ENCODE data around the gene CAPG. TPM values are rescaled to one million over a fixed set of nuclear protein-coding genes. Genes with fewer than 3 reads are reported as not detected.

CAPG gene
- total RNA-seq, 2 donors from 2014 or later: 80.7 to 96.1 TPM

- Histone ChIP-seq H3K4me1 (replicated peaks) (no peaks in the 10 kb centered on the region), H3K4me3 (peak overlapping the region; percentile 54 to 73), H3K9me3 (no peaks in the 10 kb centered on the region), H3K27ac (peak overlapping the region; percentile 76 to 79), H3K36me3 (peaks cover 0 to 4% of the 10 kb centered on the region in 2 donors), H3K27me3 (replicated peaks; ENCODE audit: insufficient read depth) (no peaks in the 10 kb centered on the region)
- TF ChIP-seq POLR2AphosphoS5 (IDR thresholded peaks at IDR 0.05): no peak
- no peak for TF ChIP-seq CTCF (IDR thresholded peaks at IDR 0.05)
- no peak for TF ChIP-seq POLR2A (IDR thresholded peaks at IDR 0.05)
- intact Hi-C loops (cut with DNase I): no loop called here
- WGBS: 4% methylated on average over 10 of the region's 10 CpGs
- DNase-seq (ENCODE audit: low spot score): no peak
Observed at GRCh38 chr2:85355073-85355410, 55.1 kb downstream of the CAPG start.

- Histone ChIP-seq H3K27me3 (replicated peaks; ENCODE audit: insufficient read depth) (no peaks in the 10 kb centered on the region), H3K36me3 (peaks cover 0 to 4% of the 10 kb centered on the region in 2 donors), H3K9me3 (no peaks in the 10 kb centered on the region), H3K4me1 (replicated peaks) (no peaks in the 10 kb centered on the region), H3K4me3 (peak within 1 kb of the TSS; percentile 54 to 73), H3K27ac (peak within 1 kb of the TSS; percentile 76 to 79)
- WGBS: under 1% methylated on average over 42 of the region's 42 CpGs
- intact Hi-C loops (cut with DNase I): loop anchor here (1.0 kb wide), 1 partner anchor 26 kb away; no protein-coding TSS in a partner anchor
- TF ChIP-seq POLR2A (IDR thresholded peaks at IDR 0.05) (peak; percentile 95), POLR2AphosphoS5 (IDR thresholded peaks at IDR 0.05) (peak; percentile 99), CTCF (IDR thresholded peaks at IDR 0.05) (peak in 2 of 4 experiments; percentile 42 to 49)
- DNase-seq (ENCODE audit: low spot score): peak; percentile 99
Observed at GRCh38 chr2:85354286-85355072, 55.7 kb downstream of the CAPG start, which contains the start of the genes ELMOD3 and RETSAT. TSS of gene ELMOD3 (plus strand) at chr2:85354769. CDS start at chr2:85357199, 2,430 bp downstream. TSS of gene RETSAT (minus strand) at chr2:85354528. CDS start at chr2:85354507, 21 bp downstream.

- WGBS: 8% methylated on average over 16 of the region's 16 CpGs
- intact Hi-C loops (cut with DNase I): loop anchor here (1.0 kb wide), 1 partner anchor 26 kb away; no protein-coding TSS in a partner anchor
- no peaks in the 10 kb centered on the region for H3K4me1 ChIP-seq (replicated peaks)
- peak; percentile 32 for DNase-seq (ENCODE audit: low spot score)
- H3K9me3 ChIP-seq: no peaks in the 10 kb centered on the region
- TF ChIP-seq POLR2AphosphoS5 (IDR thresholded peaks at IDR 0.05) (no peak), POLR2A (IDR thresholded peaks at IDR 0.05) (no peak), CTCF (IDR thresholded peaks at IDR 0.05) (no peak)
- peak overlapping the region; percentile 54 to 73 for H3K4me3 ChIP-seq
- peaks cover 0 to 4% of the 10 kb centered on the region in 2 donors for H3K36me3 ChIP-seq
- H3K27ac ChIP-seq: peak overlapping the region; percentile 76 to 79
- no peaks in the 10 kb centered on the region for H3K27me3 ChIP-seq (replicated peaks; ENCODE audit: insufficient read depth)
Observed at GRCh38 chr2:85353876-85354285, 56.3 kb downstream of the CAPG start.

GRCh38 chr2:85347599-85347998, 62.6 kb downstream of the CAPG start:
- WGBS: 82% methylated on average over 3 of the region's 3 CpGs
- H3K36me3 ChIP-seq: peaks cover 4 to 6% of the 10 kb centered on the region in 2 donors

More at GRCh38 chr2:85347599-85347998, 62.6 kb downstream of the CAPG start:
- no peak for DNase-seq (ENCODE audit: low spot score)
- no peak overlapping the region for H3K27ac ChIP-seq
- no peaks in the 10 kb centered on the region for H3K9me3 ChIP-seq
- no peaks in the 10 kb centered on the region for H3K4me1 ChIP-seq (replicated peaks)
- no peak overlapping the region for H3K4me3 ChIP-seq
- H3K27me3 ChIP-seq (replicated peaks; ENCODE audit: insufficient read depth): no peaks in the 10 kb centered on the region
- intact Hi-C loops (cut with DNase I): no loop called here
- TF ChIP-seq POLR2A (IDR thresholded peaks at IDR 0.05) (no peak), CTCF (IDR thresholded peaks at IDR 0.05) (no peak), POLR2AphosphoS5 (IDR thresholded peaks at IDR 0.05) (no peak)

Small RNAs within 50 kb of the gene (small RNA-seq; reads per million reads assigned to genes)
- gene AC062037.1 (0 reads per million in 2 donors), gene AC062037.2 (0 reads per million in 2 donors), gene RF00019 (0 reads per million in 2 donors), gene RN7SL113P (0 reads per million in 2 donors), gene RN7SL251P (0 reads per million in 2 donors)

Other genes starting within 250 kb of the CAPG start
- 100 to 1,000 TPM; 140 to 165 TPM for gene TGOLN2, start 82.4 kb downstream of the CAPG start, total RNA-seq
- gene RETSAT, start 55.8 kb downstream of the CAPG start, total RNA-seq: 10 to 100 TPM; 51.1 to 72.6 TPM
- 10 to 100 TPM; 31.6 to 32.1 TPM for gene ELMOD3, start 55.6 kb downstream of the CAPG start, total RNA-seq
- gene SH2D6, start 8.3 kb upstream of the CAPG start, total RNA-seq: 1 to 10 TPM in 1 of 2 donors, under 1 TPM in 1; 0.23 to 1.8 TPM
- 100 to 1,000 TPM; 103 to 134 TPM for gene MAT2A, start 128.8 kb upstream of the CAPG start, total RNA-seq
- 10 to 100 TPM; 17.8 to 52.7 TPM for gene GGCX, start 151.1 kb upstream of the CAPG start, total RNA-seq
- 100 to 1,000 TPM in 1 of 2 donors, 10 to 100 TPM in 1; 44.4 to 108 TPM for gene VAMP8, start 167.2 kb upstream of the CAPG start, total RNA-seq
- gene VAMP5, start 174.1 kb upstream of the CAPG start, total RNA-seq: 10 to 100 TPM in 1 of 2 donors, 1 to 10 TPM in 1; 8.4 to 27.0 TPM
- 100 to 1,000 TPM; 161 to 201 TPM for gene RNF181, start 185.4 kb upstream of the CAPG start, total RNA-seq
- gene TMEM150A, start 192.3 kb upstream of the CAPG start, total RNA-seq: 10 to 100 TPM; 17.4 to 32.3 TPM
- gene C2orf68, start 201.7 kb upstream of the CAPG start, total RNA-seq: 10 to 100 TPM; 16.1 to 26.1 TPM
- 10 to 100 TPM; 60.8 to 99.1 TPM for gene USP39, start 205.8 kb upstream of the CAPG start, total RNA-seq